ENCODE data around the gene SPATA25. TPM values are rescaled to one million over a fixed set of nuclear protein-coding genes. Genes with fewer than 3 reads are reported as not detected.
"Not testable (repeated sequence)": the region's sequence is repeated elsewhere in the genome, so short reads cannot be mapped to it uniquely, and the experiment has no call there.

Gene SPATA25
- total RNA-seq, 1 experiment from 2014 or later: 7.3 TPM

DNA sequence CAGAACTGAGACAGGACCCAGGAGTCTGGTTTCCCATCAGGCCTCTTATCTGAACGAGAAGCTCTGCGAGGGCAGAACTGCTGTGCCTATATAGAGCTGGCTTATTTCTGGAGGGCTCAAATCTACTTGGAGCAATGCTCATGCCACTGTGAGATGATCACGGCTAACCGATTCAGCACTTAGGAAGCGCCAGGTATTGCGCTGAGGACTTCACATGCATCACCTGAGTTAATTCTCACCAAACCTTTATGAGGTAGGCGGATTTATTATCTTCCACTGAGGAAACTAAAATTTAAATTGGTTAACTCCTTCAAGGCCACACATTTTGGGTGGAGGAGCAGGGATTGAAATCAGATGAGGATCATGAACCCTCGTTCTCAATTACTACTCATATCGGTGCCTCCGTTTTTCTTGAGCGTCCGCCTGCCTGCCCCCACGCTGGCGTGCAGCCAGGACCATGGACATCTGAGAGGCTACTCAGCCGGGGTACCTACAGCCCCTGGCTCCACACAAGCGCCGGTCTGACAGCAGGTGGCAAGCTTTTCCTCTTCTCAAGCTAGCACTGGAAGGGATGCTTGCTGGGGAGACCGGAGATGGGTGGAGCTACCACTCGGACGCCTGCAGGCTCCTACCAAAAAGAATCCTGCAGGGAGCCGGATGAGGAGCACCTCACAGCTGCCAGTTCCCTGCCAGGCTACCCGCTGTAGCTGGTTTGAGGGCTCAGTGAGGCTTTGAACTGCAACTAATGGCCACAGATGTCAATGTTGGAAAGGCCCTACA lies 46.0 kb upstream of the SPATA25 start:
- ChIA-PET CTCF (interaction anchor here (0.5 to 4.5 kb wide), 16 partner anchors 9 to 527 kb away, joined by 3 to 63 read pairs (median 4); partner anchors contain the start of genes CTSA, NEURL2, WFDC10A and ZNF335), POLR2A (interaction anchor here (0.8 to 2.6 kb wide), 9 partner anchors 11 to 77 kb away, joined by 3 to 53 read pairs (median 9); partner anchors contain the start of genes CTSA, NEURL2 and ZSWIM1)
- DNase-seq: peak; percentile 93 to 95
- H3K27me3 Mint-ChIP-seq (ENCODE audit: insufficient read depth, unreplicated experiment): no peaks in the 10 kb centered on the region
- BruUV-seq (replicated peaks): no TSS peak
- TF ChIP-seq, protein P1, sequence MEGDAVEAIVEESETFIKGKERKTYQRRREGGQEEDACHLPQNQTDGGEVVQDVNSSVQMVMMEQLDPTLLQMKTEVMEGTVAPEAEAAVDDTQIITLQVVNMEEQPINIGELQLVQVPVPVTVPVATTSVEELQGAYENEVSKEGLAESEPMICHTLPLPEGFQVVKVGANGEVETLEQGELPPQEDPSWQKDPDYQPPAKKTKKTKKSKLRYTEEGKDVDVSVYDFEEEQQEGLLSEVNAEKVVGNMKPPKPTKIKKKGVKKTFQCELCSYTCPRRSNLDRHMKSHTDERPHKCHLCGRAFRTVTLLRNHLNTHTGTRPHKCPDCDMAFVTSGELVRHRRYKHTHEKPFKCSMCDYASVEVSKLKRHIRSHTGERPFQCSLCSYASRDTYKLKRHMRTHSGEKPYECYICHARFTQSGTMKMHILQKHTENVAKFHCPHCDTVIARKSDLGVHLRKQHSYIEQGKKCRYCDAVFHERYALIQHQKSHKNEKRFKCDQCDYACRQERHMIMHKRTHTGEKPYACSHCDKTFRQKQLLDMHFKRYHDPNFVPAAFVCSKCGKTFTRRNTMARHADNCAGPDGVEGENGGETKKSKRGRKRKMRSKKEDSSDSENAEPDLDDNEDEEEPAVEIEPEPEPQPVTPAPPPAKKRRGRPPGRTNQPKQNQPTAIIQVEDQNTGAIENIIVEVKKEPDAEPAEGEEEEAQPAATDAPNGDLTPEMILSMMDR (IDR thresholded peaks at IDR 0.05; ENCODE audit: insufficient read depth in 1 of 2, low read depth in 1 of 2, low read length in 1 of 2, severe bottlenecking in 1 of 2, unreplicated experiment in 1 of 2): peak; percentile 55 to 71
- Histone ChIP-seq H3K27me3 (replicated peaks; ENCODE audit: control insufficient read depth, insufficient read depth, low read length) (no peaks in the 10 kb centered on the region), H3K36me3 (ENCODE audit: control insufficient read depth, insufficient read depth, low read length) (peaks cover 9% of the 10 kb centered on the region), H3K4me3 (ENCODE audit: low read depth, low read length) (peak overlapping the region; percentile 95), H3K4me1 (peaks cover 26% of the 10 kb centered on the region), H3K9me3 (no peaks in the 10 kb centered on the region)
- H3K4me1 Mint-ChIP-seq (ENCODE audit: low read depth, unreplicated experiment): peaks cover 13% of the 10 kb centered on the region
- peak overlapping the region; percentile 100 for H3K4me3 Mint-ChIP-seq (ENCODE audit: unreplicated experiment)
- peak overlapping the region; percentile 99 for H3K27ac Mint-ChIP-seq (ENCODE audit: unreplicated experiment)
- intact Hi-C loops (cut with micrococcal nuclease; ENCODE audit: unreplicated experiment): loop anchor here (1.0 to 2.0 kb wide), 2 partner anchors 21 to 30 kb away; partner anchors contain the start of gene PLTP
- no peaks in the 10 kb centered on the region for H3K9me3 Mint-ChIP-seq (ENCODE audit: unreplicated experiment)
- peaks cover 58% of the 10 kb centered on the region for H3K36me3 Mint-ChIP-seq (ENCODE audit: insufficient read depth, unreplicated experiment)

DNA sequence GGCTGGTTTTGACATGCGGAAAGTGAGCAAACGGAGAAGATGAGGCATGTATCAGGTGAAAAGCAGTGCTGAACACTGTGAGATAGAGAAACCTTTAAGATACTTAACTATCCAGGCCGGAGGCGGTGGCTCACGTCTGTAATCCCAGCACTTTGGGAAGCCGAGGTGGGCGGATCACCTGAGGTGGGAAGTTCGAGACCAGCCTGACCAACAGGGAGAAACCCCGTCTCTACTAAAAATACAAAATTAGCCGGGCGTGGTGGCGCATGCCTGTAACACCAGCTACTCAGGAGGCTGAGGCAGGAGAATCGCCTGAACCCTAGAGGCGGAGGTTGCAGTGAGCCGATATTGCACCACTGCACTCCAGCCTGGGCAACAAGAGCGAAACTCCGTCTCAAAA lies 44.3 kb upstream of the SPATA25 start:
- Mint-ChIP-seq H3K4me1 (ENCODE audit: low read depth, unreplicated experiment) (peaks cover 21% of the 10 kb centered on the region), H3K4me3 (ENCODE audit: unreplicated experiment) (peak overlapping the region; percentile 100), H3K27ac (ENCODE audit: unreplicated experiment) (peak overlapping the region; percentile 77), H3K36me3 (ENCODE audit: insufficient read depth, unreplicated experiment) (peaks cover 40% of the 10 kb centered on the region)
- H3K4me3 ChIP-seq (ENCODE audit: low read depth, low read length); H3K9me3 ChIP-seq; H3K36me3 ChIP-seq (ENCODE audit: control insufficient read depth, insufficient read depth, low read length); BruUV-seq (replicated peaks); intact Hi-C loops (cut with micrococcal nuclease; ENCODE audit: unreplicated experiment); H3K27me3 ChIP-seq (replicated peaks; ENCODE audit: control insufficient read depth, insufficient read depth, low read length); H3K9me3 Mint-ChIP-seq (ENCODE audit: unreplicated experiment); DNase-seq; H3K27me3 Mint-ChIP-seq (ENCODE audit: insufficient read depth, unreplicated experiment): not testable (repeated sequence)
- ChIA-PET CTCF (interaction anchor here (0.6 to 4.5 kb wide), 2 partner anchors 35 to 41 kb away, joined by 9 to 49 read pairs; partner anchors contain the start of genes CTSA and NEURL2), POLR2A (interaction anchor here (1.0 kb wide), 1 partner anchor 51 kb away, joined by 9 read pairs; the partner anchor contains the start of gene ZSWIM1)
- peaks cover 41% of the 10 kb centered on the region for H3K4me1 ChIP-seq

DNA sequence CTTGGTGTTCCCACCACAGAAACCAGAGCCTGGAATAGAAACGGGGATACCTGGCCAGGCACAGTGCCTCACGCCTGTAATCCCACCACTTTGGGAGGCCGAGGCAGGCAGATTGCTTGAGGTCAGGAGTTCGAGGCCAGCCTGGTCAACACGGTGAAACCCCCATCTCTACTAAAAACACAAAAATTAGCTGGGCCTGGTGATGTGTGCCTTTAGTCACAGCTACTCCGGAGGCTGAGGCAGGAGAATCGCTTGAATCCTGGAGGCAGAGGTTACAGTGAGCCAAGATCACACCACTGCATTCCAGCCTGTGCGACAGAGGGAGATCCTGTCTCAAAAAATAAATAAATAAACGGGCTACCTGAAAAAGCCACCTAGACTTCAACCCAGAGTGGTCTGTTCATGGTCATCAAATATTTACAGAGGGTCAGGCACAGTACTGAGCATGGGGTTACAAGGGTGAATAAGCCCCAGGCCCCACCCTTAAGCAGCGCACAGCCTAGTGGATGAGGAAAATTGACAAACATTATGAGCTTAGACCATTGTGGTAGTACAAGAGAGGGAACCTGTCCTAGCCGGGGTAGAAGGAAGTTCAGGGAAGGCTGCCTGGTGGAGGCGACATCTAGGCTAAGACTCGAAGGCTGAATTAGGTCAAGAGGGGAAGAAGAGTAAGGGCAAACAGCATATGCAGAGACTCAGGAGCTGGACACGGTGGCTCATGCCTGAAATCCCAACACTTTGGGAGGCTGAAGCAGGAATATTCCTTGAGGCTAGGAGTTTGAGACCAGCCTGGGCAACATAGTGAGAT lies 39.9 kb upstream of the SPATA25 start:
- CTCF ChIA-PET: interaction anchor here (0.6 to 2.9 kb wide), 9 partner anchors 17 to 384 kb away, joined by 3 to 17 read pairs (median 3); partner anchors contain the start of gene ZSWIM1
- BruUV-seq (replicated peaks): no TSS peak
- no peak overlapping the region for H3K4me3 ChIP-seq (ENCODE audit: low read depth, low read length)

More for the DNA sequence above, 39.9 kb upstream of the SPATA25 start:
- POLR2A ChIA-PET: interaction anchor here (0.6 to 1.9 kb wide), 4 partner anchors 8 to 1527 kb away, joined by 3 to 9 read pairs (median 4); partner anchors contain the start of gene PCIF1
- Mint-ChIP-seq H3K27ac (ENCODE audit: unreplicated experiment) (peak overlapping the region; percentile 18), H3K4me3 (ENCODE audit: unreplicated experiment) (no peak overlapping the region), H3K9me3 (ENCODE audit: unreplicated experiment) (no peaks in the 10 kb centered on the region), H3K36me3 (ENCODE audit: insufficient read depth, unreplicated experiment) (peaks cover 5% of the 10 kb centered on the region), H3K4me1 (ENCODE audit: low read depth, unreplicated experiment) (peaks cover 12% of the 10 kb centered on the region), H3K27me3 (ENCODE audit: insufficient read depth, unreplicated experiment) (no peaks in the 10 kb centered on the region)
- Histone ChIP-seq H3K27me3 (replicated peaks; ENCODE audit: control insufficient read depth, insufficient read depth, low read length) (no peaks in the 10 kb centered on the region), H3K4me1 (peaks cover 38% of the 10 kb centered on the region), H3K36me3 (ENCODE audit: control insufficient read depth, insufficient read depth, low read length) (no peaks in the 10 kb centered on the region), H3K9me3 (no peaks in the 10 kb centered on the region)
- DNase-seq: peak; percentile 64 to 78
- intact Hi-C loops (cut with micrococcal nuclease; ENCODE audit: unreplicated experiment): no loop called here
- TF ChIP-seq, protein P1 (IDR thresholded peaks at IDR 0.05; ENCODE audit: insufficient read depth in 1 of 2, low read depth in 1 of 2, low read length in 1 of 2, severe bottlenecking in 1 of 2, unreplicated experiment in 1 of 2): no peak
